ENCODE data around the gene CD96. TPM values are rescaled to one million over a fixed set of nuclear protein-coding genes. Genes with fewer than 3 reads are reported as not detected.

The CD96 gene
- total RNA-seq, 1 experiment from 2014 or later, result 4.2 TPM

DNA sequence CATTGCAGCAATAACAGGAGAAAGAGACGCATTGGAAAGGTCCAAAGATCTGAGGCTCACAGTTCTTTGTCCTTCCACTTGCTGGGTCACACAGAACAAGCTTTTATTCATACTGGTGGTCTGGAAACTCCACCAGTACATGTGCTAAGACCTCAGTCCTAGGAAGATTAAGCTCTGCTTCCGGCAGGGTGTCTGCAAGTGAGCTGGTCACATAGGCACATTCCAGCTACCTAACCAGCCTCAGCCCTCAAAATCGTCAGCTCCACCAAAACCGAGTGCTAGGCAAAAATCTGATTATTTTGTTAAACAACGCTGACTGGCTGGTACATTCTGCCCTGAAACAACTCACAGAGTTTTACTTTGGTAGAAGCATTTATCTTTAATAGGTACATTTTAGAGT lies 50.9 kb downstream of the CD96 start:
- peak; percentile 18 for DNase-seq (ENCODE audit: low read depth)

- no peak for DNase-seq (ENCODE audit: low read depth)
Observed at GRCh38 chr3:111593666-111594065, 51.7 kb downstream of the CD96 start.

DNA sequence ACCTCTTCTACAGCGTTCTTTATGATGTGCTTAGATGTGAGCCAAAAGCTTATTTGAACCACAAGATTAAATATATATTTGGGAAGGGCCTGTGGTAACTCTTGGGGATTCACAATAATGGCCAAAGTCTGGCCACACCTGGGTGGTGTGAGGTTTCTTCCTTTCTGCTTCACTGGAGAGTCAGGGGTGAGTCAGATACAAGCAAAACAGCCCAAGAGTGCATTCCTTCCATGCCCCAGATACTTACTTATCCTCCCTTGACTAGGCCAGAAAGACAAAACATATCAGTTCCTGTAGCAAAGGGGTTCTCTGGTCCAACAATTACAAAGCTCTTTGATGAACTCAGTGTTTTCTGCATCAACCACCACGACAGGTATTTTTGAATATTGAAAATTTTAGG lies 52.2 kb downstream of the CD96 start:
- peak; percentile 74 for DNase-seq (ENCODE audit: low read depth)

- no peak for DNase-seq (ENCODE audit: low read depth)
Observed at GRCh38 chr3:111594781-111595180, 52.8 kb downstream of the CD96 start.

DNA sequence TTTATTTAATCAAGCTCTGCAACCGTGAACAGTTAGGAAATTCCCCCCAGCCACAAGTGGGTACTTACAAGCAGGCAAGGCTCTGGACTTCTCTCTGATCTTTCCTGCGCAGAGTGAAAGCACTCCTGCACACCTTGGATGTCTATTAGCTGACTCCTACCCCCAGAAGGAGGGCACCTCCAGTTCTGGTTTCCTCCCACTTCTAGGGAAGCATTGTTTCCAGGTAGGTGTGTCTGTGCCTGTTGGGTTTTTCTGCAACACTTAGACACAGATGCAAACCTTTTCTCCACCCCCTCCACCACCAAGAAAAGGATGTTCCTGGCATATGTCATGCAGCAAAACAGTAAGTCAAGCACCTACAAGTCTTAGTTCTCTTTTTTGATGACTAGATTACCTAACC lies 53.2 kb downstream of the CD96 start, which contains the start of gene ZBED2:
TSS of gene ZBED2 (minus strand) at position 115 of the 400 bp plus-strand sequence. CDS start 1,145 bp downstream, outside the sequence.
- DNase-seq (ENCODE audit: low read depth), result no peak

GRCh38 chr3:111596328-111596727 lies 54.3 kb downstream of the CD96 start:
- no peak for DNase-seq (ENCODE audit: low read depth)

GRCh38 chr3:111598139-111598538 lies 56.1 kb downstream of the CD96 start:
- DNase-seq (ENCODE audit: low read depth), result no peak

- no peak for DNase-seq (ENCODE audit: low read depth)
Observed at GRCh38 chr3:111598552-111598951, 56.6 kb downstream of the CD96 start.

- no peak for DNase-seq (ENCODE audit: low read depth)
Observed at GRCh38 chr3:111601810-111602209, 59.8 kb downstream of the CD96 start.

DNA sequence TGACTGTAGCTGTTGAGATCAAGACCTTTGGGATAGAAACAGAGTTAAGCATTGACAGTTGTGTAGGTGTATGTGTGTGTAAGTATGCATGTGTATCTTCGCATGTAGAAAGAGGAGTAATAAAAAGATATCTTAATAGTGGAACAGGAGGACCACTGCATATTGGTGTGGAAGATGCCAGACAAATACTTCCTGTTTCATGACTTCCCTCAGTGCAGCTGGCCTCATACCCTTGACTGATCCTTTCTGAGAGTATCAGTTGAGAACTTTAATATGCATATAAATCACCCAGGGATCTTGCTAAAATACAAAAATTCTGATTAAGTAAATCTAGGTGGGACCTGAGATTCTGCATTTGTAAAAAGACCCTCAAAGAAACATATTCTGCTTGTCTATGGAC lies 61.7 kb downstream of the CD96 start:
- no peak for DNase-seq (ENCODE audit: low read depth)

DNA sequence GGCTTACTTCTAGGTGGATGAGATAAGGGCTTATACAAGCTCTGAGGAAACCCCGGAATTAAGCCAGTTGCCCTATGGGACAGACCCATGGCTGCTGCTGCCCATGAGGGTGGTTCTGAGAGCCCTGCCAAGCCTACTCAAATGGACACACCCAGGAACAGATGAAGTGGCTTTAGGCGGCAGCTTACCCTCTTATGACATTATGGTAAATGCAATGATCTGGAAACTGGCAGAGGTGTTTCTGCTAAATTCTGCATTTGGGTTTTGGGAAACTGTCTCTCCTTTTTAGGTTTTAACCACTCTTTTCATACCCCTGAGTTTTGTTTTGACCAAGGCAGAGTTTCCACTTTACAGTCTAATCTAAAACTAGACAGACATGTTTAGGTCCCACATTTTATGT lies 62.1 kb downstream of the CD96 start:
- no peak for DNase-seq (ENCODE audit: low read depth)

DNA sequence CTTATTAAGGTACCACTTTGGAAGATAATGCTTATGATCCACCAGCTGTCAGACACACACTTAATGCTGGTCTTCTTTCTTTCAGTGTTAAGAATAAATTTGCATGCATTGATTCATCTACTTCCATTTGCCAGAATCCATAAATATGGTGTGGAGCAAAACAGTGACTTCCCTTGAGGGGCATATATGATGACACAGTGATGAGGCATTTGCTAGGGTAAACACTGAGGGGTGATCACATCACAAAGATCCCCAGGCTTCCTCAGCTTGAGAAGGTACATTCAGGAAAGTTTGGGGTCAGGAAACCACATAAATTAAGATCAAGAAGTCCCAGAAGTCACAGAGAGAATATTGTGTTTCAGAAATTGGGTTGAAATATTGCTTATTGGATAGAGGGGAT lies 63.0 kb downstream of the CD96 start:
- DNase-seq (ENCODE audit: low read depth), result peak; percentile 61

DNA sequence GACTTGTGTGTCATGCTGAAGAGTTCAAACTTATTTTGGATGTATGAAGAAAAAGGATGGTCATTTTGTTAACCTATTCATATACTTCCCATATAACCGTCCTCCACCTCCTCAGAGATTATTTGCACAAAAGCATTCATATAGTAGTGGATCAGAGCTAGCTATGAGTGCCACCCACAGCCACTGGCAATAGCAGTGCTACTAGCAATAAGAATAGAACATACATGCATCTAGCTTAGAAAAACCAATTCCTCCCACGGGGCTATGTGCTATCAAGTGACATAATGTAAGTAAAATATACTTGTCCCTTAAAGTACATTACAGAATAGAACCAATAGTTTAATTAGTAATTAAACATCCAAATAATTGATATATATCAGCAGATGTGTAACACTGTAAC lies 63.5 kb downstream of the CD96 start:
- DNase-seq (ENCODE audit: low read depth), result no peak

DNA sequence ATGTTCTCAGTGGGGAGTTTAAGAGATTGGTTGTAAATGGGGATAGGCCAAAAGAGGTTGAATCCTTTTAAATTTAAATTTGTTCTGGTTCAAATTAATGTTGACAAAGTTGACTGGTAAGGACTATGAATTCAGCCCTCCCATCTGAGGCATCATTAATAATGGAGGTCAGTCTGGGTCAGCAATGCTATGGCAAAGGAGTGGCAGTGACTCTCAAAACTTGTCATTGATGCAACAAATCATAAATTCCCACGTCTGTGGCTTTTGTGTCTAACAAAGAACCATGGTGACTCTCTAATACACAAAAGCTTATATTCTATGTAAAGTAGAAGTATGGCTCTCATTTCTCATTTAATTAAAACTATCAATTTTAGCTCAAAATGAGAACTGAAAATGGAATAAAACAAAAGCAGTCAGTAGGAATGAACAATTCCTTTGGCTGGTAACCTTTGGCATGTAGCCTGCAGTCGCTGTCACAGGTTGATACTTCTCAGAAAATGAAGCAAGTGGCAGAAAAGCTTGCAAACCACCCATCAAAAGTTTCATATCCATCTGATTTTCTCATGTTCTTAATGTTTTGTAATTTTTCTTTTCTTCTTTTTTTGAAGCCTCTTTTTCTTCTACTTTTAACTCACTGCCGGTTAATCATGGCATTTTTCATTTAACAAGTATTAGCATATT lies 65.4 kb downstream of the CD96 start:
- DNase-seq (ENCODE audit: low read depth), result no peak

GRCh38 chr3:111608383-111608782 lies 66.4 kb downstream of the CD96 start:
- DNase-seq (ENCODE audit: low read depth), result no peak

- DNase-seq (ENCODE audit: low read depth), result no peak
Observed at GRCh38 chr3:111609700-111610099, 67.7 kb downstream of the CD96 start.

- DNase-seq (ENCODE audit: low read depth), result peak; percentile 49
Observed at GRCh38 chr3:111610189-111610588, 68.2 kb downstream of the CD96 start.

DNA sequence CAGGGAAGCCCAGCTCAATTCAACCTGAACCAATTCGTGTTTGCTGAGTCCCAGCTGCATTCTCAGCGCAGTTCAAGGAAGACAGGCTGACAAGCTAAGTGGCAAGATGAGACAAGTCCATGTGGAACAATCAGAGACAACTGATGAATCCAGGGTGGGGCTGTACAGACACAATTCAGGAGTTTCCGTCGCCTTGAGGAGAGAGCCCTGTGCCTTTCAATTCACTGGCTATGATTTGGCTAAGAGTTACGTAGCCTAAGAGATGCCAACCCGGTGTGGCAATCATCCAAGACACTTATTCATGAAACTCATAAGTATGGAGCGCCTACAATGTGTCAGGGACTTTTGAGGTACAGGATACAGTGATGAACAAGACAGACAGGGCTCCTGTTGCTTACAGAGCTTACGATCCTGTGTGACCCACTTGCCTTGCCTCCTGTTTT lies 68.6 kb downstream of the CD96 start:
- peak; percentile 42 for DNase-seq (ENCODE audit: low read depth)

DNA sequence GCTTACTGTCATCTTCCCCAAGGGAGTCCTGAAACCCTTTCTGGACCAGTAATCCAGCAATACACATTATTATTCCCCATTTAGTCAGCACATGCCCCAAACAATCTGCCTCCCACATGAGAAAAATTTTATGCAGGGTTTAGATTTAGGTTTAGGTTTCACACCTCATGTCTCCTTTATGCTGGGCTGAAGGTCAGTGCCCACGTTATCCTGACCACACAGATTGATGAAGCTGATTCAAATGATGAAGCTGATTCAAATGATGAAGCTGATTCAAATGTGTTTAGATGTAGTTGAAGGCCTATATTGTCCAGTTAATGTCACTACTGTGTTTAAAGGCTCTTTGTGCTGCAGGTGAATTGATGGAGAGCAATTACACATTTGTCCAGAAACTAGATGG lies 71.3 kb downstream of the CD96 start:
- DNase-seq (ENCODE audit: low read depth), result no peak

DNA sequence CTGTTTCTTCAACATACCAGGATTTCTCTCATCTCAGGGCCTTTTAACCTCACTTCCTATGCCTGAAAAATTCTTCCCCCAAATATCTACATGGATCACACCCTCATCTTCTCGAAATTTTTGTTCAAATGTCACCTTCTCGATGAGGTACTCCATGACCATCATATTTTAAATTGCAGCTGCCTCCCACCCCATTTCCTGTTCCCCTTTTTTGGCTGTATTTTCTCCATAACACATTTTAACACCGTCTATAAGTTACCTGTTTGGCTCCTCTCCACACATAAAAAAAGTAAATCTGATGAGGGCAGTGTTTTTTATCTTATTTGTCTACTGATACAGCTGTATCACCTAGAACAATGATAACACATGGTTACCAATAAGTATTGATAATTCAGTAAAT lies 73.9 kb downstream of the CD96 start:
- no peak for DNase-seq (ENCODE audit: low read depth)

DNA sequence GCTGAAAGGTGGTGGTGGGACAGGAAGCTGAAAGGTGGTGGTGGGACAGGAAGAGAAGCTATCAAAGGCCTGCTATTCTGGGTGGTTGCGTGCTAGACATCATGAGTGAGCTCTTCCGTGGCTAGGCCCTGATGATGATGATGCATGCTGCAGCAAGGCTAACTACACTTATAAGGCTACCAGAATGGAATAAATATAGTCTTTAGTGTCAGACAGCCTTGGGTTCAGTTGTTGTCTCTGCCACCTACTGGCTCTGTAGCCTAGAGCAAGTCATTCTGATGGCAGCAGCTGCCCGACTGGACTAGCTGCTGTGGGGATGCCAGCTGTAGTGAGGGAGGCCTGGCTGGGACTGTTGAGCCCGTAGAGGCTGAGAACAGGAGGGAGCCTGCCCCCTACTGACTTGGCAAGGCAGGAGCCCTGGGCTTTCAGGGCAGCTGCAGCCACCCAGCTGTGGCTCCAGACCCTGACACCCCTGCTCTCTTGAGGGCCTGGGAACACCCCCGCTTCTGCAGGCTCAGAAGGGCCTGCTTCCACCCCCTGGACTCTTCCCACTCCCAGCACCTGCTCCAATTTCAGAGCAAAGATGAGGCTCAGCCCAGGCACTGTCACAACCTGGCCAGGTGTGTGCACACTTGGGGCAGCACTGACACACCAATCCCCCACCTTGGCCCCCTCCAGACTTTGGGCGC lies 74.6 kb downstream of the CD96 start:
- DNase-seq (ENCODE audit: low read depth), result peak; percentile 45

DNA sequence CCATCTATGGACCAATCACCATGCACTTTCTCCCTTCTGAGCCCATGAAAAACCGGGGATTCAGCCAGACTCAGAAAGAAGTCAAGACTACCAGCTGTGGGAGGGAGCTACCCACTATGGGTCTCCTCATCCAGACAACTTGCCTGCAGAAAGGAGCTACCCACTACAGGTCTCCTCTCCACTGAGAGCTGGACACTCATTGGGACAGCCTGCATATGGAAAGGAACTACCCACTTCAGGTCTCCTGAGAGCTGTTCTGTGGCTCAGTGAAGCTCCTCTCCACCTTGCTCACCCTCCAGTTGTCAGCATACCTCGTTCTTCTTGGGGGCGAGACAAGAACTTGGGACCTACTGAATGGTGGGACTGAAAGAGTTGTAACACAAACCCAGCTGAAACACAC lies 75.4 kb downstream of the CD96 start:
- no peak for DNase-seq (ENCODE audit: low read depth)

DNA sequence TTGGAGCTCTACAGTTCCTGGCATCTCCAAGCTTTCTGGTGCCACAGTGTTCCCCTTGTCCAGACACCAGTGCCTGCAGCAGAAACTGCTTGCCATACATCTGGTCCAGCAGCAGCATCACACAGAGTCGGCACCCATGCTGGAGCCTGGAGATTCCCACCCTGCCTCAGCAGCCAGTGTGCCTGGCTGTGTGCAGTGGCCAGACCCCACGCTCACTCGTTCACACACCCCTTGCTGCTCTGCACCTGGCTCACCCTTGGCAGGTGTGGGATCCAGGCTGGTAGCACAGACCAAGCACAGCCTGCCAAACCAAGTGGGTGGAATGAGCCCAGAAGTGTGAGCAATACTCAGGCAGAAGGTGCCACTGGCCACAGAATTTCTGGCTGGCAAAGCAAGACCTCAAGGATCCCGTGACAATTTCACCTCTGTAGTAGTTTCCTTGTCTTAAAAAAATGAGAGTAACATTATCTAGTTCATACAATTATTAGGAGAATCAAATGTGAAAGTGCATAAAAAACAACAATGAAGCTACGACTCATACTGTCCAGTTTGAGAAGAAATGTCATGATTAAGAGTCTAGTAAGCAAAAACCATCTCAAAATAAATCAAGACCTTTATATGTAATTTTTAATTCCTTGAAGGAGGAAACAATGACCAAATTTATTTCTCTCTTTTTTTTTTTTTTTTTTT lies 76.1 kb downstream of the CD96 start:
- no peak for DNase-seq (ENCODE audit: low read depth)
